HFF-Myc (cell line): ENCODE results near the gene COMMD1.

Experiments
- DNase-seq: peaks from one replicate; pipeline ENCODE4 v3.0.0-alpha.2; 2011; ENCODE audit warnings: low read depth; ENCODE audit errors: extremely low read depth
- H3K4me3 ChIP-seq: replicated peaks from 2 replicates; pipeline ENCODE4 v1.5.1; 2011; ENCODE audit warnings: low read depth, mild to moderate bottlenecking, control low read depth, low read length
- CTCF ChIP-seq: IDR thresholded peaks from 2 replicates; pipeline ENCODE4 v1.5.1; 2012; ENCODE audit warnings: mild to moderate bottlenecking, low read depth, low read length, control low read depth; ENCODE audit errors: missing control alignments

The COMMD1 gene

DNA sequence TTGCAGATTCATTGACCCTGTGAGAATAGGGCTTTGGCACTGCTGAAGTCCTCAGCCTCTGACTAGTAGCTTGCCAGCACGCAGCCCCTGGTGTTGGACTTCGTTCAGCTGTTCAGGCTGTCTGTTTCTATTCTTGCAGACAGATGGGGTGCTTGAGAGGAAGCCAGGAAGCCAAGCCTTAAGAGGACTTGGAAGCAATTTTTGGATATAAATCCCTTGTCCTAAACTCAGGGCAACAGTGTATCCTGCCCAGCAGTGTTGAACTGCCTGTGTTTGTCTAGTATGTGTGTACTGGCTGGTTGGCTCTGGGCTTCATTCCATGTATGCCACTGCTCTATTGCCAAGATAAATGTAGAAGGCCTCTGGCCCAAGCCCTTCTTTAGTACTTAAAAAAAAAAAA, 108.6 kb downstream of the COMMD1 start:
- no peak for TF ChIP-seq CTCF
- H3K4me3 ChIP-seq: no peak overlapping the region
- peak; percentile 22 for DNase-seq

DNA sequence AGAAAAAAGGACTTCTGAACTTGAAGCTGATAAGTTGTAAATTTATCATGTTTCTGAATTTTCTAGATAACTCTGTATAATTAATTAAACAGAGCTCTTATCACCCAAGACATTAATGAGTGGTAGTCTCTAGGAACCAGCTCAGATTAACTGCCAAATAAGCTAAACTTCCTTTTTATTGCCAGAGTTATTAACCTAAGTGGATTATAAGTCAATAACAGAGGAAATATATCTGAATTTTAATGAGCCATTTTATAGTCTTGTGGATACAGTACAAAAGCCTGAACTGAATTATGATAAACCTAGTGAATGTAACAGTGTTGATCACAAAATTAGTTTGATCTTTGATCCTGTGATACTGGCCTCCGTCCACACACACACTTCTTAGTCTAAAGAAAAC, 111.5 kb downstream of the COMMD1 start:
- DNase-seq: no peak
- H3K4me3 ChIP-seq: no peak overlapping the region
- no peak for TF ChIP-seq CTCF

GRCh38 chr2:62029910-62030309, 124.4 kb downstream of the COMMD1 start:
- no peak for DNase-seq
- no peak overlapping the region for H3K4me3 ChIP-seq
- TF ChIP-seq CTCF: no peak

- TF ChIP-seq CTCF: no peak
- H3K4me3 ChIP-seq: no peak overlapping the region
- DNase-seq: no peak
Observed at GRCh38 chr2:62030902-62031301, 125.4 kb downstream of the COMMD1 start.

- no peak for DNase-seq
- TF ChIP-seq CTCF: no peak
- H3K4me3 ChIP-seq: no peak overlapping the region
Observed at GRCh38 chr2:62032096-62032495, 126.6 kb downstream of the COMMD1 start.

DNA sequence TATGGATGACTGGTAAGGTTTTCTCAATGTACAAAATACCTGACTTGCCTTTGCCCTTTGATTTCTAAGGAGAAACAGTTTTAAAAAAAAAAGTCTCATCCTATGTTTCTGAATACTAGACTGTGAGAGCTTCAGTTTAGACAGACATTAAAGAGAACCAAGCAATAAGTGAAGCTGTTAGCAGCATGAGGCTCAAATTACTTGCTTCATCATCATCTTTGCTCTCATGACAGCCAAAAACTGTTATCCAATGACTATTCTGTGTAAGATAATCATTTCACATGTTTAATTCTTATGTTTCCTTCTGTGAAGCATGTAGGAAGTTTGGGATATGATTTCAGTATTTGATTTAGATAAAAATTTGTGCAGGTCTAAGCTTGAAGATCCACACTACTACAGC, 129.2 kb downstream of the COMMD1 start:
- no peak for TF ChIP-seq CTCF
- no peak overlapping the region for H3K4me3 ChIP-seq
- no peak for DNase-seq

GRCh38 chr2:62036229-62036628, 130.8 kb downstream of the COMMD1 start:
- DNase-seq: no peak
- no peak for TF ChIP-seq CTCF

More at GRCh38 chr2:62036229-62036628, 130.8 kb downstream of the COMMD1 start:
- no peak overlapping the region for H3K4me3 ChIP-seq
